Retina (tissue), 1 donor: ENCODE data around the gene NT5E.
"Not testable (repeated sequence)": the region's sequence is repeated elsewhere in the genome, so short reads cannot be mapped to it uniquely, and the experiment has no call there.

Source experiments
- DNase-seq: peaks from one replicate; pipeline ENCODE4 v3.0.0-alpha.2; 2016

Gene NT5E

DNA sequence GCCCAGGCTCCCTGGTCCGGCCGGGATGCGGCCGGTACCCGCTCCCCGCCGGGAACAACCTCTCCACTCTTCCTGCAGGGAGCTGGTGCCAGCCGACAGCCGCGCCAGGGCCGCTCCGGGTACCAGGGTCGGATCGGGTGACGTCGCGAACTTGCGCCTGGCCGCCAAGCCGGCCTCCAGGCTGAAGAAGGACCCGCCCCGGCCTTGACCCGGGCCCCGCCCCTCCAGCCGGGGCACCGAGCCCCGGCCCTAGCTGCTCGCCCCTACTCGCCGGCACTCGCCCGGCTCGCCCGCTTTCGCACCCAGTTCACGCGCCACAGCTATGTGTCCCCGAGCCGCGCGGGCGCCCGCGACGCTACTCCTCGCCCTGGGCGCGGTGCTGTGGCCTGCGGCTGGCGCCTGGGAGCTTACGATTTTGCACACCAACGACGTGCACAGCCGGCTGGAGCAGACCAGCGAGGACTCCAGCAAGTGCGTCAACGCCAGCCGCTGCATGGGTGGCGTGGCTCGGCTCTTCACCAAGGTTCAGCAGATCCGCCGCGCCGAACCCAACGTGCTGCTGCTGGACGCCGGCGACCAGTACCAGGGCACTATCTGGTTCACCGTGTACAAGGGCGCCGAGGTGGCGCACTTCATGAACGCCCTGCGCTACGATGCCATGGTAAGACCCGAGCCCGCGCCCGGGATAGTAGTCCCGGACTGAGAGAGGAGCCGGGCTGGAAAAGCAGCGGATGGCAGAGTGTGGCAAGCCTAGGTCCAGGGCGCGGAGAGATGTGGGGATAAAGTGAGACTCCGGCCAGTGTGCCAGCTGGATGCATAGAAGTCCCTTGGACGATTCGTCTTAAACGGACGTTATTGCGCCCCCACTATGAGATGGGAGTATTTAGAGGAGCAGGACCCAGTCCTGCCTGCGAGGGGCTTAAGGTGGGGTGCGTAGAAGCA is at the start of gene NT5E:
Gene NT5E (plus strand): TSS at position 266 of the 942 bp plus-strand sequence. CDS start 57 bp downstream, at position 323.
- DNase-seq, result peak; percentile 90

DNA sequence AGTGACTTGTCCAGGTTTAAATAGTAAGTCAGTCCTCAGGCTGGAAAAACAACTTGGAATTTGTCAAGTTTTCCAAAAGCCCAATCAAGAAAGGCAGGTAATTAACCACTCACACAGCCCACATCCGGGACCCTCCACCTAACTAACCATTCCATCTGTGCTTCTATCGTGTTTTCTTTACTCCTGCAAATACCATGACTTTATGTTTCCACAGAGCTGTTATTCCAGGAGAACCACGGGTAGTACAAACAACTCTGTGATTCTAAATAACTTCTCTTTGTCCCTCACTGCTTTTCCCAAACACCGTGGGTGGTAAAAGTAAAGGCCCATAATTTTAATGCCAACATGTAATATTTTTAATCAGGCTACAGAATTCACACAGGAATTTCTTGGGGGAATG is 49.6 kb upstream of the NT5E start:
- DNase-seq, result no peak

DNA sequence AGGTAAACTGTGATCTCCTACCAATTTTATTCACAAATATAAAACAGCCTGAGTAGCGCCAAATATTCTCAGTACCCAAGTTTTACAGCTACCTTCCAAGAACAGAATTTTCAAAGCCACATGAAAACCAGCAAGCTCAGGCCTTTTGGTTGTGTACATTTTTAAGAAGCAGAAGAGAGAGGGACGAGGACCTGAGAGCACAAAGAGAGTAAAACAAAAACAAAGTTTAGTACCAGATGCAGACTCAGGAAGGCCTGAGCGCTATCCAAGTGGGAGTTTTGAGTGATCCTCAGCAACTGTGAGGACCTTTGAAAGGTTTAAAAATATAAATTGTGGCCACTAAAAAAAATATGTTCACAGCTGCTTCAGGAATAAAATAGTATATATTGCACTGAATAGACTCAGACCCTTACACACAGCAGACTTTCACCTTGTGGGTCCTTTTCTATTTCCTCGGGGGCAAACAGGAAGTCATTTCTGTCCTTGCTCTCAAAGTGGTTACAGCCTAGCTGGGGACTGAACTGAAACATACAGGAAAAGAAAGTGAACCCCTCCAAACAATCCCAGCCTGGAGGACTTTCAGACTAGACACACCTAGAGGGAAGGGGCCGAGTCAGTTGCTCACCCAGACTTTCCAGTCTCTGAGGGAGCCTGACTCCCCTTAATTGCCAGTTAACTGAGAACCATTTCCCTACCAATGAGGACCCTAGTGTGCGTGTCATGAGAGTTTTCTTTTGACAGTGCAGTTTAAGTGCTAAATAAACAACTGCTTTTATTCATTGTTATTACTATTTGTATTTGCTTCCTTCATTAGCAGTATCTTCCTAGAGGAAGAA is 48.5 kb upstream of the NT5E start:
- no peak for DNase-seq

DNA sequence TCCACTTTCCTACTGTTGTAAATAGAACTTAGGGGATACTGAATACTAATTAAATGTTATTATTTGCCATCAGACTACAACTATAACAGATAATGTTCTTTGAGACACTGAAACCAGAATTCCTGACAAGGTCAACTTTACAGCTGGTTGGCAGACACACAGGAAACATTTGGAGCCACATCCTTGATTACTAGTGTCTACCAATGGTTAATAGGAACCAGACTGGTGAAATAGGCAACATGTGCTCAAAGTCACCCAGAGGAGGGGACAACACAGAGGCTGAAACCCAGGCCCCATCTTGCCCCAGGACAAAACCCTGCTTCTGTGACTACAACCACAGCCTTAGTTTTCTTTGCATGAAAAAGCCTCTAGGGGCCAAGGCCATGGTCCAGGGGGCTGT is 47.8 kb upstream of the NT5E start:
- no peak for DNase-seq

DNA sequence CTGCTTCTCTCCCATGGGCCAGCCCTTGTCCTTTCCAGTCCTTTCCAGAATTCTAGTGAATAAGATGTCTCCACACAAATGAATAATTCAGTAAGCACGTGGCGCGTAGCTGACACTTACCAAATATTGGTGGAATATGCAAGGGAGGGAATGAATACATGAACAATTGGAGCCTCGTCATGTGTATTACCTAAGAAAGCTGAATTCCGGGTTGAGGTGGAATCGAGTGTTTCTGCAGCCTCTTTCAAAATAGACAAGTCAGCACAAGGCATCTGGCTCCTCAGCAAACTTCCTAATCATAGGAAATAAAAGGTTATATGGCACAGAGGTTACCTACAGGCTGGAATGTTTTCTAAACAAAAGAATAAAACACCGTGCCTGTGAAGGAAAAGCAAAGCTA is 47.0 kb upstream of the NT5E start:
- DNase-seq, result no peak

DNA sequence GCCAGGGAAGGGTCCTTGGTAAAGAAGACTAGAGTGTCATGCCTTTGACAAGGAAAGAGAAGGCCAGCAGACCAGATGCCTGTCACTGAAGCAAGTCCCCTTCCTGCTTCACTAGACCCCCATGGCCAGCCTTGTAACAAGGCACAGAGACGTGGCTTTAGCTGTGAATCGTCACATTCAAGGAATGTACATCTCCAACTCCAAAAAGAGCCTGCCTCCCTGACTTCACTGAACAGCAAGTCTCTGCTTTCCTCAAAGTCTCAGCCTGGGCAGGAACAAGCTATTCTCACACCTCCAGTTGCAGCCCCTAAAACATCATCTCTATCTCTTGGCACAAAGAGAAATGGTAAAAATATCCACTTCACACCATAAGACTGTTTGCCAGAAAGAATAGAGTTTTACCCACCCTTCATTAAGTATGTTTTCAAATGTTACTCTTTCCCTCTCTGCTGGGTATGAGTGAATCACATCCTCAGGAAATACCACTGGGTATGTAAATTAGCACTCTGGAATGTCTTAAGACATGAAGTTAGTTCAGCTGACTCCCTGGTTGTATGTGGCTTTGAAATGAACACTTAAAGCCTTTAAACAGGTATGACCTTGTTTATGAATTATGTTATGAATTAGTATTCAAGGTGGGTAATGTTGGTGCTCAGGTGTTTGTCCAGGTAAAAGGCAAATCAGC is 46.4 kb upstream of the NT5E start:
- DNase-seq, result no peak

DNA sequence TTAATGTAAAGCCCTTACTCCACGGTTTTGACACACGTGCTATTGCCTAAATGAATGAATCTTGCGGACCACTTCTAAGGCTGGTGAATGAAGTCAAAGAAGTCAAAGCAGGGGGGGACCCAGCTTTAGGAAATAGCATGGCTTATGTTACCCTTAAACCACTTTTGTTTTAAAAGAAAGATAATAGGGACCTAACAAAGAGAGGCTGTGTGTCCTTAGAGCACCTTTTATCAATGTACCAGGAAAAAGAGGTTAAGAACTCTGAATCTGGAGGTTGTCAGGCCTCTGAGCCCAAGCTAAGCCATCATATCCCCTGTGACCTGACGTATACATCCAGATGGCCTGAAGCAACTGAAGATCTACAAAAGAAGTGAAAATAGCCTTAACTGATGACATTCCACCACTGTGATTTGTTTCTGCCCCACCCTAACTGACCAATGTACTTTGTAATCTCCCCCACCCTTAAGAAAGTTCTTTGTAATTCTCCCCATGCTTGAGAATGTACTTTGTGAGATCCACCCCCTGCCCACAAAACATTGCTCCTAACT is 45.8 kb upstream of the NT5E start:
- not testable (repeated sequence) for DNase-seq

DNA sequence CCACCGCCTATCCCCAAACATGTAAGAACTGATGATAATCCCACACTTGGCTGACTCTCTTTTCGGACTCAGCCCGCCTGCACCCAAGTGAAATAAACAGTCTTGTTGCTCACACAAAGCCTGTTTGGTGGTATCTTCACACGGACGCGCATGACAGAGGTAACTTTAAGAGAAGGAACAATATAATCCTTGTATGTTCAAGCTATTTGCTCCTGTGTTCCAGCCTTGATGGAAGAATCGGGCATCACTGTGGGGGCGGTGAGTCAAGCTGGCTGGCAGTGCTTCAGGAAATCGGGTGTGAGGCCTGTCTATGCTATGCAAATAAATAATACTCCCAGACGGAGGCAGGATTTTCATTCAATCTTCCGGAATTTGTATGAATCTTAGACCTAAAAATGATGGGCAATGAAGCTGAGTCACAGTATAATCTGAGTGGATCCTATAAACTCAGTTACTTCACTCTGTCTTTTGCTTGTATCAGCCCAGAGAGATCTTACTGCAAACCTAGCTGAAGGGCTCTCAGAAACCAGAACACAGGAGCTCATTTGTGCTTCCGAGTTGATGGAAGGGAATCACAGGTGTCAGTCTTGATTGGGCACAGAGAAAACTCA is 45.2 kb upstream of the NT5E start:
- no peak for DNase-seq

DNA sequence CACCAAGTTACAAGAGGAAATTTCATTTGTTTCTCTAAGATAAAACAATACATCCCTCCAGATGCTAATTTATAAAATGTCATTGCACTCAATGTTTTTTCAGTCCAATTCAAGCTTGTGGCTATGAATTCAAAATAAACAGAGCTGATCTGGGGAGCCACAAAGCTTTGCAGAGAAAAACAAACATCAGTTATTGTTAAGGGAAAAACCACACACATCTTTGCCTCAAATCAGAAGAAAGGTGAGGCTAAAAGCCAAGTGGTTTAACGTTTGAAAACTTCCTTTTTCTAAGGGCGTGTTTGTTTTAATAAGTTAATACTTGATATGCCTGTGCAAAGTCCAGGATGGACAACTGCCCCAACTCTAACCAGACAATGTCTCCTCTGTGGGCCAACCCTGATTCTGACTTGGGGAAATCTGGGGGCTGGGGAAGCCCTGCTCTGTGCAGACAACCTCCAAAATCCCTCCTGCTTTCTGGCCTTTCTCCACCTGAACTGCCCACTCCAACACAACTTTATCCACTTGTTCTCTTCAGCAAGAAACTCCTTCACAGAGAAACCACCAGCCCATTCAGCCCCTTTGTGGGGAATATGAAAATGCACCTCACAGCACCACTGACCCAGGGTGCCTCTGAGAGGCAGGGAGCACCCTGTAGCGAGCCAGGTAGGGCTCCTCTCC is 44.6 kb upstream of the NT5E start:
- DNase-seq, result no peak

DNA sequence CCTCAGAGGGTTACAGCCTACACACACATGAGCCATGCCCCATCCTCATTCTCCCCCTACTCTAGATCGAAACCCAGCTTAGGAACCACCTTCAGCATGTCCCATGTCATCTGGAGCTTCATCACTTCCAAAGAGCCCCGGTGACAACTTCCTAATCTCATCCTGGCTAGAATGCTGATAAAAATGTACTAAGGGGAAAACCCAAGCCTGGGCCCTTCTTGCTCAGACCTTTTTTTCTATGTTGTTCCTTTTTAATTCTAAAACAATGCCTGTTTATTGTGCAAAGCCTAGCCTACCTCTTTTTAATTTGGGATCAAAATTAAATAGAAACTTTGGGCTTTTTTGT is 44.1 kb upstream of the NT5E start:
- no peak for DNase-seq

DNA sequence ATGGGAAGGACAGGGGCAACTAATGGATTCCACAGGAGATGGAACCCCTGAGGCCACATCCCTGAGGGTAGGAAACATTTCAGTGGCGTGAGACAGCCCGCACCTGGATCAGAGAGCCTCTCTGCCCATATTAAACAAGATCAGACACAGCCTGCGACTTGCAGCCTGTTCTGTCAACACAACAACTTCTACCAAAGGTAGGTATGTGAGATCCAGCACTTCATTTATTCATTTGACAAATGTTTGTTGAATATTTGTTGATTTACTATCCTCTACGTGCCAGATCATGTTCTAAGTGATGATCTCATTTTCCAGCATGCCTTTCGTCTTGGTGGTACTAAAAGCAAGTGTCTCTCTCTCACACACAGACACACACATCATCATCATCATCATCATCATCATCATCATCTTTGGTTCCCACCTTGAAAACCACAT is 43.2 kb upstream of the NT5E start:
- DNase-seq, result no peak

DNA sequence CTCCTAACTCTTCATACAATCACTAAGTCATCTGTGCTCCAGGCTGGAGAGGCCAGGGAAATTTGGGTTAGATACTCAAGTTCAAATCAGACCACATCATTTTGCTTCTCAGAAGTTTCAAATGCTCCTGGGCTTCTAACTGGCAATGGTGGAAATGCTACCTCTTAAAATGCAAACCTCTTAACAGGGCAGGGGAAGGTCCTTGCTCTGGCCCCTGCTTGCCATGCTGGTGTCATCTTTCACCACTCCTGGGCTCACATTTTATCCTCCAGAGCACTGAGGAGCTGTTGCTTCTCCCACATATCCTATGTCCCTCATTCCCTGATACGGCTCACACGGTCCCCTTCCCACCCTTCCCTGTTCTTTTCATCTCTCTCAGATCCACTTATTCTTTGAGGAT is 41.8 kb upstream of the NT5E start:
- DNase-seq, result no peak

DNA sequence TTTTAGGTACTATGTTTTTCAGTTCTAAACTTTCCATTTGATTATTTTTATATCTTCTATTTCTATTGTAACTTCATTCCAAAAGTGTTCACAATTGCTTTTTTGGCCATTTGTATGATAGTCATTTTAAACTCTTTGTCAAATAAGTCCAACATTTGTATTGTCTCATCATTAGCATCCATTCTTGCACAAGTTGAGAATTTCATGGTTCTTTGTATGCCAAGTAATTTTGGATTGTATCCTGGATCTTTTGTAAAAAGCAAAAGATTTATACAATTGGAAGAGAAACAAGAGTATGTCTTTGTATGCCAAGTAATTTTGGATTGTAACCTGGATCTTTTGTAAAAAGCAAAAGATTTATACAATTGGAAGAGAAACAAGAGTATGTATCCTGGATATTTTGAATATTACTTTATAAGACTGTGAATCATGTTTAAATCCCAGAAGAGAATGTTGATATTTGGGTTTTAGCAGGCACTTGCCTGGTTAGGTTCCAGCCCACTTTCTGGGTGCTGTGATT is 36.9 kb upstream of the NT5E start:
- no peak for DNase-seq

DNA sequence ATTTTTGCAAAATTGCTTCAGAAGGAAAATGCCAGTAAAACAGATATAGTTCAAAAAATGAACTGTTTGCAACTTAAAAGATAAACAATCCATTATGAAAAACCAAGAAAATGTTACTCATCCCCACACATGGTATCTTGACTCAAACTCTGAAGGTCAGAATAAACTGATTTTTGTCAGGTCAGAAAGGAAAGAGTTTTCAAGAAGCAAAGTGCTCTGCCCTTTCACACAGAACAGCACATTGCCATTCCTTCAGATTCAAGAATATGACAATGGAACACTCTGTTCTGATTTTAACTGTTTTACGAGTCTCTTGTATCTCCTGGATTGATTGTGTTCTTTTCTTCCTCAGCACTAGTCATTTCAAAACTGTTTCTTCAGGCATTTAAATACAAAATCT is 33.8 kb upstream of the NT5E start:
- DNase-seq, result no peak

DNA sequence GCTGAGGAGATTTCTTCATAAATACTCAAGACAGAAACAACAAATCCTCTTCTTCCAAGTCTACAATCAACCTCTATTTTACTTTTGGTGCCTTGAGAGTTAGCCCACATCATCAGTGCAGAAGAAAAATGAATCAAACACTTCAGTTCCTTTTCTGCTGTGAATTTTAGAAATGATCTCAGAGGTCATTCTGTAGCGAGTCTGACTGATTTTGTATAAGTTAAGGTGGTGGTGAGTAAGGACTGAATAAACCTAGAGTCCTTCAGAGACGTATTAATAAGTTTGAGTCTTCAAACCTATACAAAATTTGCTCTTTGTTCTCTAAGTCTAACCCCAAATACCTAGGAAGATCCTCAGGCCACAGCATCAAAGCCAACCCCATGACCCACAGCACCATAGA is 33.1 kb upstream of the NT5E start:
- DNase-seq, result no peak

DNA sequence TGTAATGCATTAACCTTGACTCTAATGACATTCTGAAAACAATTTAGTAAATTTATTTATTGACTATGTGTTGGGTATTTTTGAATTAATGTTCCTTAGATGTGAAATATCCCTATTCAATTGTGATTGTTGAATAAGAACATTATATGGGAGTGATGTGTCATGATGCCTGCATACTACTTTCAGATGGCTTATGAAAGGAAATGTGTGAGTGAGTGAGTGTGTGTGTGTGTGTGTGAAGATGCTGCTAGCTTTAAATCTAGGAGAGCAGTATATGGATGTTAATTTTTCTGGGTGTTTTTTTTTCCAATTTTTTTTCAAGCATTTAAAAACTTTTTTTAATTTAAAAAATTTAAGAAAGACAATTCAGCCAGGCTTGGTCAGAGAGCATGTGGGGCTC is 32.5 kb upstream of the NT5E start:
- DNase-seq, result no peak

DNA sequence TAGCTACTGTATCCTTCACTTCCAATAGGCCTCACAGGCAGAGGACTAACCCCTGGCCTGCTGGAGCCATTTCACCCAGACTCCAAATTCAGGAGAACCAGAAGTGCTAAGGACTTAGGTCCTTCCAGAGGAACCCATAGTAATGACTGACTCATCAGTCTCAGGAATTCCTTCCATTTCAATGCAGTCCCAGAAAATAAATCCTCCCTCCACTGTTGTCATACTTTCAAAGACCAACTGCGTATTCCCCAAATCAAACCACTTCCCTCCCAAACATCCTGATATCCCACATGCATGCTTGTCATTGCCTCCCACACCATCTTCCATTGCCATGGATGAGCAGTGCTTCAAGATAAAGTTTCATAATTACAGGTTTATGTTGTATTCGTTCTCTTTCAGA is 31.8 kb upstream of the NT5E start:
- no peak for DNase-seq

DNA sequence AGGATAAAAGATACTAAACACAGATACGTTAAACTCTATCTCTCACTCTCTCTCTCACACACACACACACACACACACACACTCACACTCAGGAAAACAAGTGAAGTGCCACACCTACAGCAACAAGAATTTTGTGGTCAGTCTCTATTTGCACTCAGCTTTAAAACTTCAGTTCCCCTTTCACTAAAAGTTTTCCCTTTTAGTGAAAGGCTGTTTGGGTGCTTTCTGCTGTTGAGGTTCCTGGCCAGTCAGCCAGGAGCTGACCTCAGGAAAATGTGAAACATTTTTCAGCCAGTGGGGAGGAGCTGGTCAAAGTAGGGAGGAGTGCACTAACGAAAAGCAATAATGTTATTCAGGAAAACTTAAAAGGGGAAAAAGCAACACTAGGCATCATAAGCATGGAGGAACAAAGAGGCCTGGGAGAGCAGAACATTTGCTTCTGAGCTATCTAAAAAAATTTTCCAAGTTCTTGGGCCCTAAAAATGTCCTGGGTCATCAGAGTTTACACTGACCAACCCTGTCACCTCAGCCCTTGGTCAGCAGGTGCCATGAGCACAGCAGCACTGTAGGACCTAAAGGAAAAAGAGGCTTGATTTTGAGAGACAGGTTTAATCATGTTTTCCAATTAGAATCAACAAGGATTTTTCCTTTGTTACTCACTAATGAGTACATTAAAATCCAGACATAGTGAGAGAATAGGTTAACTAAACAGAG is 30.7 kb upstream of the NT5E start:
- no peak for DNase-seq

DNA sequence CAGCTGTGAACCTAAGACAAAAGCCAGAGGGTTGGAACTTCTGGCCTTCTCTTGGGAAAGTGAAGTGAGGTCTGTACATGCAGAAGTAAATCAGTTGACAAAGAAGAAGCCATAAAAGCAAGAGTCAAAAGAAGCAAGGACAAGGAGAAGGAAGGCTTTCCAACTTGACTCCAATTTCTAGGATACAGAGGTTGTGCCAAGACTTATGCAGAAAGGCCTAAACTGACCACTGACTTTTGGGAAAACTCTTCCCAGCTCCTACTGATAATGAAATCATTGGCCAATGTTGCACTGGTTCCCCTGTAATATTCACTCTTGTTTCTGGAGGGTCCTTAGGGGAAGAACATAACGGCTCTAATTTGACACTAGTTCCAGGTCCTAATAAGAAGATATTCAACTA is 29.3 kb upstream of the NT5E start:
- DNase-seq, result no peak

DNA sequence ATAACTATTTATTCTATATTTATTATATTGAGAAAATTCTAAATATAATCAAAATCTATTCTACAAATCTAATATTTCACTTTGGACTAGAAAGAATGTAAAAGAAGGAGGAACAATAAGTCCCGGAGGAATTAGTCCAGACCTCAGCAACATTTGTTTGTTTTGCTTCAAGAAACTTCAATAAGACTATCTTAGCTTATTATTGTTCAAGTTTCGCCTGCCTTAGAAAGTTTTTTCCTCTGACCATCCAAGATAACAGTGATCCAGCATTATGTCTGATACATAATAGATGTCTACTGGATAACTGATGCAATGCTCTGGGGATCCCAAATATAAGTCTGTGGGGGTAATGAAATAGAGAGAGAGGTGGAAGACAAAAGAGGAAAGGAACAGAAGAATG is 28.7 kb upstream of the NT5E start:
- DNase-seq, result no peak

DNA sequence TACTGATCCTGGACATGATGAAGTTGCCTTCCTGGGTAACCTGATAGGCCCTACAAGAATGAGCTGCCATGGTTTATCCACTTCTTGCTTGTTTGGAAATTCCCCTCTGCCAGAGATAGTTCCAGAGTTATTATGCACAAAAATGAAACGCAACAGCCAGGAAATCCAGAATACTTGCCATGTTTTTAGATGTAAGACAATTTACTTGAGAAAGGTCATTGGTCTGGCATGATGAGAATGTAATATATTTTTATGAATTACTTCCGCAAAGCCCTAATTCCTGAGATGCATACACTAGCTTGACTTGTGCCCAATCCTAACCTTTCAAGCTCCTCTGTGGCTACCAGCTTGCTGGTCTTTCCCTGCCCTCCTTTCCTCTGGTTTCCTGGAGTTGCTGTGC is 27.9 kb upstream of the NT5E start:
- DNase-seq, result no peak
